HUES64 (cell line): ENCODE results near the gene HIVEP3.
A peak's percentile ranks its signal among the peaks of the same experiment; 100 is the strongest.

Experiments
- H3K27ac ChIP-seq: 2 replicates; pipeline ENCODE4 v1.7.0; 2013; ENCODE audit warnings: low read depth, low read length, inconsistent platforms
- H3K27me3 ChIP-seq: 2 replicates; pipeline ENCODE4 v1.6.1; 2013; ENCODE audit warnings: mild to moderate bottlenecking, low read length; ENCODE audit not compliant: insufficient read depth
- H3K36me3 ChIP-seq: 2 replicates; pipeline ENCODE4 v1.6.1; 2013; ENCODE audit warnings: mild to moderate bottlenecking, low read length; ENCODE audit not compliant: insufficient read depth
- H3K4me1 ChIP-seq: 2 replicates; pipeline ENCODE4 v1.6.1; 2013; ENCODE audit warnings: mild to moderate bottlenecking, low read length, moderate library complexity; ENCODE audit not compliant: insufficient read depth
- H3K4me3 ChIP-seq: 2 replicates; pipeline ENCODE4 v1.5.1; 2013; ENCODE audit warnings: mild to moderate bottlenecking, low read length, moderate library complexity
- H3K9ac ChIP-seq: 2 replicates; pipeline ENCODE4 v1.6.1; 2013; ENCODE audit warnings: mild to moderate bottlenecking, low read depth, low read length
- H3K9me3 ChIP-seq: 2 replicates; pipeline ENCODE4 v1.6.1; 2013; ENCODE audit warnings: low read depth, low read length; ENCODE audit not compliant: insufficient read depth
- WGBS: fragments of 150-250, 120-280 bp; methylation state at CpG from one replicate; pipeline ENCODE4 v1.1.7; 2013; ENCODE audit warnings: missing lambda C conversion rate; 5-methylcytosine and 5-hydroxymethylcytosine counted together

Gene HIVEP3

DNA sequence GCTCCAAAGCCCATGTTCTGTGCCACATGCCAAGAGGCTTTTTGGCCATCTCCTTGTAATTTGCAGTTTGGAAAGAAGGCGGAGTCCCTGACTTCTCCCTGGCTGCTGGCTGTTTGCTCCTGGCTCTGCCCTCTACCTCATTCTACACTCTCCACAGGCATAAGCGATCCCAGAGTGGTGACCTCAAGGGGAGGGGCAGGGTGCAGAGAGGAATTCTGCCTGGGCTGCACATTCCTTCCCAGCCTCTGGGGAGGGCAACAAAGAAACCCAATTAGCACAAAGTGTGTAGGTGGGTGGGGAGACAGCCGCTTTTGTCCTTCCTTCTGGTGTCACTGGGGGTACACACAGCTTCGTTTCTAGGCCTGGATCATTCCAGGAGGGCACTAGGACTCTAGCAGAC, 95.3 kb downstream of the HIVEP3 start:
- WGBS: 16% methylated on average over 4 of the region's 4 CpGs
- no peak overlapping the region for H3K4me3 ChIP-seq
- no peaks in the 10 kb centered on the region for H3K9me3 ChIP-seq
- H3K27me3 ChIP-seq: no peaks in the 10 kb centered on the region
- H3K27ac ChIP-seq: peak overlapping the region; percentile 80
- no peaks in the 10 kb centered on the region for H3K36me3 ChIP-seq
- peaks cover 28% of the 10 kb centered on the region for H3K4me1 ChIP-seq
- peak overlapping the region; percentile 28; the same call in 1 of the 2 replicates for H3K9ac ChIP-seq

DNA sequence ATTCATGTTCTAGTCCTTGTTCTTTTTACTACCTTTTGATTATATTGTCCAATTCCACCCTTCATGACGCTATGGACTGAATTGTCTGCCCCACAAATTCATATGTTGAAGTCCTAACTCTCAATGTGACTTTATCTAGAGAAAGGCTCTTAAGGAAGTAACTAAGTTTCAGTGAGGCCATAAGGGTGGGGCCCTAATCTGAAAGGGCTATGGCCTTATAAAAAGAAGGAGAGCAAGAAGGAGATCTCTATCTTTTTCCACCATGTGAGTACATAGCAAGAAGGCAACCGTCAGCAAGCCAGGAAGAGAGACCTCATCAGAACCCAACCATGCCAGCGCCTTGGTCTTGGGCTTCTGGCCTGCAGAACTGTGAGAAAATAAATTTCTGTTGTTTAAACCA, 95.9 kb downstream of the HIVEP3 start:
- no peaks in the 10 kb centered on the region for H3K27me3 ChIP-seq
- no peak overlapping the region for H3K4me3 ChIP-seq
- peak overlapping the region; percentile 50; the same call in 1 of the 2 replicates for H3K27ac ChIP-seq
- no peaks in the 10 kb centered on the region for H3K36me3 ChIP-seq
- H3K4me1 ChIP-seq: peaks cover 29% of the 10 kb centered on the region
- H3K9ac ChIP-seq: no peak overlapping the region
- H3K9me3 ChIP-seq: no peaks in the 10 kb centered on the region
- WGBS: 94% methylated on average over 3 of the region's 3 CpGs

DNA sequence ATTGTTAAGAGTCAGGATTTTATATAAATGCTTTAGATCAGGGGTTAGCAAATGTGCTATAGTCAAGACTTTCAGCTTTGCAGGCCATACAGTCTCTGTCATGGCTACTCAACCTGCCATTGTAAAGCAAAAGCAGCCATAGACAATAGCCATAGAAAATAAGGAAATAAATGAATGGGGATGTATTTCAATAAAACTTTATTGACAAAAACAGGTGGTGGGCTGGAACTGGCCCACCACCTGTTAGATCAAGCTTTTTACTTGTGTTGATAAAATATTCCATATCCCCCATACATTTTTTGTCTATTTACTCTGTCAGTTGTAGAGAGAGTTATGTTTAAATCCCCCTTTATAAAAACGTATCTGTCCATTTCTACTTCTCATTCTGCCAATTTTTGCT, 98.9 kb downstream of the HIVEP3 start:
- no peak overlapping the region for H3K27ac ChIP-seq
- H3K36me3 ChIP-seq: no peaks in the 10 kb centered on the region
- H3K27me3 ChIP-seq: no peaks in the 10 kb centered on the region
- H3K4me3 ChIP-seq: no peak overlapping the region
- no peaks in the 10 kb centered on the region for H3K9me3 ChIP-seq
- H3K4me1 ChIP-seq: peaks cover 29% of the 10 kb centered on the region
- H3K9ac ChIP-seq: no peak overlapping the region
- WGBS: no CpG with 5 or more reads among the region's 1 CpG

DNA sequence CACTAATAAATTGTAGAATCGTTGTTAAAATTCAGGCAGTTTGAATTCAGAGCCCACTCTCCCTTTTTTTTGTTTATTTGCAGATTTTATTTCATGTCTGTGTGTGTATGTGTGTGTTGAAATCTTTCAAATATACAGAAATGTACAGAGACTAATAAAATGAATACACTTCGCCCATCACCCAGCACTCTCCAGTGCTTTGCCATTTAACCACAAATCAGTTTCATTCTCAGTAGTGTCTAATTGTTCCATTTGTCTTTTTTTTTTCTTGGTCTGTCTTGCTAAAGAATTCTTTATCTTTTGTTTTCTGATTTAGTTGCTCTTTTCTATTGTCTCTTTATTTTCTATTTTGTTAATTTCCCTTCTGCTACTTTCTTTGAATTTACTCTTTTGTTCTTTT, 99.7 kb downstream of the HIVEP3 start:
- no peaks in the 10 kb centered on the region for H3K36me3 ChIP-seq
- H3K4me3 ChIP-seq: no peak overlapping the region
- no peak overlapping the region for H3K9ac ChIP-seq
- H3K4me1 ChIP-seq: peaks cover 25% of the 10 kb centered on the region
- H3K27me3 ChIP-seq: no peaks in the 10 kb centered on the region
- no peaks in the 10 kb centered on the region for H3K9me3 ChIP-seq
- no peak overlapping the region for H3K27ac ChIP-seq
- WGBS: 83% methylated on average over 1 of the region's 2 CpGs

DNA sequence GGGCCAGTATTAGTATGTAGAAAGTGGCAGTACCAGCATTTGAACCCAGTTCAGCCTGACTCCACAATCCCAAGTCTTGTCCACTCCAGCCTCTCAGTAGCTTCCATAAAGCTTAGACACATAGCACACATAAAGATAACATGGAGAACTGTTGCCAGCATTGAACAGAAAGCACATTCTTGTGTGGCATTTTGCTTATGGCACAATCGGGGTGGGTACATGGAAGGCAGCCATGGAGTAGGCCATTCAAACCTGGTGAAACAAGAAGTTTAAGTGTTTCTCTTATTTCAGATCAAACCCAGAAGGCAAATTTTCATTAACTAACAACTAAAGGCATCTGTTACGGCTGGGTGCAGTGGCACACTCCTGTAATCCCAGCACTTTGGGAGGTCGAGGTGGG, 102.7 kb downstream of the HIVEP3 start:
- Histone ChIP-seq H3K27ac (no peak overlapping the region), H3K9ac (no peak overlapping the region), H3K36me3 (no peaks in the 10 kb centered on the region), H3K9me3 (no peaks in the 10 kb centered on the region), H3K27me3 (no peaks in the 10 kb centered on the region), H3K4me3 (no peak overlapping the region), H3K4me1 (peaks cover 11% of the 10 kb centered on the region)
- 93% methylated on average over 3 of the region's 3 CpGs for WGBS

DNA sequence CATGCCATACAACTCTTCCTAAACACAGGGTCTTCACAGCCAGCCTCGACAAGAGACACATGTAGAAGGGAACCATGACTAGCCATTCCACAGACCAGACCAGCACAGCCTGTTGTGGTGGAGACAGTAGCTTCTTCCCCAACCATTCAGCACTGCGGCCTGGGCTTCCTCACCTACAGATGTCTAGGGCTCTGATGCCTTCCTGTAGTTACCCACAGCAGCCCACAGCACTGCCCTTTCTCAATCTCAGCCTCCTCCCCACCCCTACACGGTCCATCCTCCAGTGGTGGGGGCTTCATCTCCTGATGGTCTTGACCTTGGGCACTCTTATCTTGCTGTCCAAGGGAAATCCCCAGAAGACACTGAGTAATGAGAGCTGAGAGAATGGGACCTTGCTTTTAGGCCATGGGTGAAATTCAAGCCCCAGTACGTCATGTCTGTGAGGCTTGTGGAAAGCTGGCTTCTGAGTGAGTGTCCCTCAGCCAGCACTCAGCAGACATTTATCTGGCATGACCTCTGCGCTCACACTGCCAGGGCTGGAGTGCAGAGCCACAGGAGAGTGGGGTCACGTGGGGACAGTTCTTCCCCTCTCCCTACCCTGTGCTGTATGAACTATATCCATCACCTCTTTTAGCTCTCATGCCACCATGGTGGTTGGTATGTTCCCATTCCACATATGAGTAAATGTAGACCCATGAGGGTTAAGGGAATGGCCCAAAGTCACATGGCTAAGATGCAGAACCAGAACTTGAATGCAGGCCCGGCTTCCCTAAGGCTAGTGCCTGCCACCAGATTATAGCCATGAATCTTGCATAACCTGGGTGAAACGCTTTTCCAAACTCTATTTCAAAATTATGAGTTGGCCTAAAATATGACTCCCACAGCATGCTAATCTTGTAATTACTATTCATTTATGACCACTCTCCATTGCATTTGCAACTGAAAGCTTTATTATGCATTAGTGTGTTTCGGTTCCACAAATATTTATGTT, 104.7 kb downstream of the HIVEP3 start:
- no peaks in the 10 kb centered on the region for H3K36me3 ChIP-seq
- H3K27me3 ChIP-seq: no peaks in the 10 kb centered on the region
- peaks cover 7% of the 10 kb centered on the region; the same call in 1 of the 2 replicates for H3K4me1 ChIP-seq
- H3K9me3 ChIP-seq: no peaks in the 10 kb centered on the region
- no peak overlapping the region for H3K9ac ChIP-seq
- no peak overlapping the region for H3K4me3 ChIP-seq
- WGBS: 92% methylated on average over 9 of the region's 9 CpGs
- H3K27ac ChIP-seq: no peak overlapping the region

DNA sequence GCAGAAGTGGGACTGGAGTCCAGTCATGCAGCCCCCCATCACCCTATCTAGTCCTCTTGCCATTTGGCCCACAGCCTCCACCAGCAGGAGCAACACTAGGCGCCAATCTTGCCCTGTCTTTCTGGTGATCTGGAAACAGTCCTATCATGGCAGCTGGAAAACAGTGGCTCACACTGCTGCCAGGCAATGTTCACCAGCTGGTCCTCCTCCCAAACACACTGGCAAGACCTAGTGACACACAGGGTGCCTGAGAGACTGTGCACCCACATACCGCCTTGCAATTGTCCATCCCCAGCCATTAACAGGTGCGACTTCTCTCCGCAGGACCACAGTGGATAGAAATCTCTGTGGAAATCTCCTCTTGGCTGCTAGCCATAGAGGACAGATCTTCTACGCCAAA, 105.5 kb downstream of the HIVEP3 start:
- WGBS: 94% methylated on average over 5 of the region's 5 CpGs
- Histone ChIP-seq H3K9ac (no peak overlapping the region), H3K4me3 (no peak overlapping the region), H3K27ac (no peak overlapping the region), H3K36me3 (no peaks in the 10 kb centered on the region), H3K4me1 (no peaks in the 10 kb centered on the region), H3K27me3 (no peaks in the 10 kb centered on the region), H3K9me3 (no peaks in the 10 kb centered on the region)

DNA sequence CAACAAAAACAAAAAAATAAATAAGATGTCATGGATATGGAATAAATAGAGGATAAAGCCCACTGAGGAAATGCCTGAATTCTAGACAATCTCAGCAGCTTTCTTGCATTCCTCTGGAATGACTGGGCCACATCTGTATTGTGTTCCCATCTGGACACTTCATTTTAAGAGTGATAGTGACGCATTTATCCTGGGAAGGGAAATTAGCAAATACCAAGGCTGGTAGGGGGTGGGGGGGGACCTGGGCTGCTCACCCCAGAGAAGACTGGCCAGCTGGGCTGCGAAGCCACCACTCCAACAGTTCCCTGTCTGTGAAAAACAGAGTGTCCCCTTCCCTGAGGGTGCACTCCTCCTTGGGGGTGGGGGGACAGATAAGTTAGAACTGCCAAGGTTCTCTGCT, 106.3 kb downstream of the HIVEP3 start:
- Histone ChIP-seq H3K27me3 (no peaks in the 10 kb centered on the region), H3K9ac (no peak overlapping the region), H3K27ac (no peak overlapping the region), H3K36me3 (no peaks in the 10 kb centered on the region), H3K9me3 (no peaks in the 10 kb centered on the region), H3K4me3 (no peak overlapping the region), H3K4me1 (no peaks in the 10 kb centered on the region)
- WGBS: 86% methylated on average over 2 of the region's 2 CpGs

DNA sequence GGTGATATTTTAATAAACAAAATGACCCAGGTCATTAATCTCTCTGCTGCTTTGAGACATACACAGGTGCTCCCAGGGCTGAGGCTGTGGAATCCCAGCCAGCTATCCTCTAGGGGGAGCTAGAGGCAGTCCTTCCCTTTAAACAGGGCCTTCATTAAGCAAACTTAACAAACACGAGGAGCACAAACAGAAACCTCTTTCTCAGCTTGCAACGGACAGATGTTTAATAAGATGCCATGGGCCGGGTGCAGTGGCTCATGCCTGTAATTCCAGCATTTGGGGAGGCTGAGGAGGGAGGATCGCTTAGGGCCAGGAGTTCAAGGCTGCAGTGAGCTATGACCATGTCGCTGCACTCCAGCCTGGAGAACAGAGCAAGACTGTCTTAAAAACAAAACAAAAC, 106.7 kb downstream of the HIVEP3 start:
- Histone ChIP-seq H3K36me3 (no peaks in the 10 kb centered on the region), H3K4me3 (no peak overlapping the region), H3K27ac (no peak overlapping the region), H3K9me3 (no peaks in the 10 kb centered on the region), H3K4me1 (0 out of 2 replicates have a peak, but pooled peaks cover under 1% of the 10 kb centered on the region), H3K27me3 (no peaks in the 10 kb centered on the region), H3K9ac (no peak overlapping the region)
- 53% methylated on average over 5 of the region's 5 CpGs for WGBS

DNA sequence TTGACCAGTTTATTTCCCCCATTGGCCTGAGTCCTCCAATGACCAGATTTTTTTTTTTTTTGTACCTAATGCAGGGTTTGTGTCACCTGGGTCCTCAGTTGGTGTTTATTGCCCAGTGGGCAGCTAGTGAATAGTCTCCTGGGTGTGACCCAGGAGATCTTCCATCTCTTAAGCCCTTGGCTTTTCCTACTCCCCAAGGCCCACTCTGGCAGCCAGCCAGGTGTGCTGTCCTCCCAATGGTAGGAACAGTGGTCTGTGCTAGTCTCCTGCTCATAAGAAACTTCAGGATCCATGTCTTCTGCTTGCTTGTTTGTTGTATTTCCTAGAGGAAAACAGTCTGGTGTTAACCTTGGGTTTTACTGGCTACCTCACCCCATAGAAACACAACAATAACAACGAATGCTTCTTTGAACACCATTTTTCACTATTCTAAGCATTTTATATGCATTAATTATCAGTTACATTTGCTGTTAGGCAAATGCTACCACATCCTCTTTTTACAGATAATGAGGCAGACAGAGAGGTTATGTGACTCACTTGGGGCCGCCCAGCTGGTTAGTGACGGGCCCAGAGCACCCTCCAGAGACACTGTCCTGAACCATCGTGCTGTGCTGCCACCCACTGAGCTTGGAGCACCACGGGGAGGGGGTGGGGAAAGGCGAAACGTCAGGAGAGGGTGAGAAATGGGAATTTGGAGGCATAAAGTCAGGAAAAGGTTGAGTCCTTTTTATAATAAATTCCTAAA, 107.5 kb downstream of the HIVEP3 start:
- Histone ChIP-seq H3K4me1 (0 out of 2 replicates have a peak, but pooled peaks cover 3% of the 10 kb centered on the region), H3K4me3 (no peak overlapping the region), H3K27me3 (no peaks in the 10 kb centered on the region), H3K27ac (no peak overlapping the region), H3K36me3 (no peaks in the 10 kb centered on the region), H3K9me3 (no peaks in the 10 kb centered on the region), H3K9ac (no peak overlapping the region)
- WGBS: 60% methylated on average over 7 of the region's 7 CpGs

DNA sequence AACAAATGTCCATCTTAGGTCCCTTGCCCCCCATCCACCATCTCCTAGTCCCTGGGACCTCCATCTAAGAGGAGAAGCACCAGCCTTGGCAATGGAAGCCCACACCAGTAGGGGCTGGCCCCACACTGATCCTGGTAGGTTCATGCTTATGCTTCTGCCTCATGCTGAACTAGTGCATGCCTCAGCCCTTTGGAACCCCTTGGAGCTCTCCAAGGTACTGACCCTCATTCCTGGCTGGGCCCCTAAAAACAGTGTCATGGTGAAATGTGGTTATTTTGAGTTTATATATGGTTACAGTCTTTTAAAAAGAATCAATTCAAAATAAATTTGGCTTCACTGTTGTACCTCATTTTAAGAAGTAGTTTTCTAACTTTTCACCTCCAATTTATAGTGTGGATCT, 108.3 kb downstream of the HIVEP3 start:
- H3K9me3 ChIP-seq: no peaks in the 10 kb centered on the region
- no peaks in the 10 kb centered on the region for H3K36me3 ChIP-seq
- no peak overlapping the region for H3K4me3 ChIP-seq
- no peaks in the 10 kb centered on the region for H3K27me3 ChIP-seq
- 0 out of 2 replicates have a peak, but pooled peaks cover 3% of the 10 kb centered on the region for H3K4me1 ChIP-seq
- no peak overlapping the region for H3K27ac ChIP-seq
- no peak overlapping the region for H3K9ac ChIP-seq
